B cell (primary cell): ENCODE data around the gene CHMP1A. TPM values are rescaled to one million over a fixed set of nuclear protein-coding genes. Genes with fewer than 3 reads are reported as not detected.

Experiments
- ATAC-seq: fragments of 200-7000 bp; cut with Tn5 transposase; one replicate; pipeline ENCODE4 v1.10.0; 2021; ENCODE audit warnings: low read depth, mild to moderate bottlenecking, moderate number of reproducible peaks, moderate library complexity
- CTCF ChIA-PET: fragments of 350-600 bp; sonication (Branson Sonifier 250); formaldehyde crosslinking; loops from one replicate; lab custom pipeline; 2021; ENCODE audit warnings: antibody characterized with exemption, inconsistent platforms; lab: Charles Lee
- POLR2A ChIA-PET: fragments of 350-600 bp; sonication (Branson Sonifier 250); formaldehyde crosslinking; loops from one replicate; lab custom pipeline; 2021; ENCODE audit warnings: antibody characterized with exemption; lab: Charles Lee
- DNase-seq: peaks from one replicate; pipeline ENCODE4 v3.0.0; 2013
- H2AFZ ChIP-seq: 2 replicates; pipeline ENCODE4 v1.6.1; 2012; ENCODE audit warnings: mild to moderate bottlenecking, low read depth, low read length; ENCODE audit not compliant: insufficient read depth, poor library complexity, severe bottlenecking
- H3K27ac ChIP-seq, 2 donors: 1 replicate in 1 of 2; 2 replicates in 1 of 2; pipeline ENCODE4 v1.5.1; 2012 to 2013; ENCODE audit warnings: low read length in 2 of 2, mild to moderate bottlenecking in 2 of 2, moderate library complexity in 1 of 2
- H3K27me3 ChIP-seq, 4 experiments: fragments of 200-600 bp in 1 of 4; sonication (generic) in 1 of 4; replicated peaks in 1 of 4; 1 replicate in 2 of 4; 2 replicates in 2 of 4; pipeline versions ENCODE4 v1.6.1 to v1.7.0; 2013 to 2016; ENCODE audit warnings: low read length in 3 of 4, mild to moderate bottlenecking in 2 of 4, mixed read lengths in 1 of 4, moderate library complexity in 1 of 4; ENCODE audit not compliant: insufficient read depth in 4 of 4, control insufficient read depth in 3 of 4; ENCODE audit errors: control extremely low read depth in 1 of 4
- H3K36me3 ChIP-seq, 2 experiments: replicated peaks in 1 of 2; 1 replicate in 1 of 2; 2 replicates in 1 of 2; pipeline versions ENCODE4 v1.6.1 to v1.7.1; 2013; ENCODE audit warnings: low read length in 1 of 2; ENCODE audit not compliant: insufficient read depth in 2 of 2, control insufficient read depth in 1 of 2; ENCODE audit errors: control extremely low read depth in 1 of 2, extremely low read depth in 1 of 2
- H3K4me1 ChIP-seq, 2 donors: fragments of 200-600 bp in 1 of 2; sonication (generic) in 1 of 2; 1 replicate in 1 of 2; 2 replicates in 1 of 2; pipeline versions ENCODE4 v1.5.1 to v1.6.1; 2013 to 2017; ENCODE audit warnings: low read length in 2 of 2; ENCODE audit not compliant: control insufficient read depth in 2 of 2, insufficient read depth in 2 of 2
- H3K4me2 ChIP-seq: replicated peaks from 2 replicates; pipeline ENCODE3; 2012; ENCODE audit warnings: mild to moderate bottlenecking, low read depth, low read length; ENCODE audit not compliant: poor library complexity, severe bottlenecking
- H3K4me3 ChIP-seq, 5 experiments: fragments of 200-600 bp in 1 of 5; sonication (generic) in 1 of 5; 1 replicate in 3 of 5; 2 replicates in 2 of 5; pipeline versions ENCODE4 v1.5.1 to v1.7.0; 2011 to 2016; ENCODE audit warnings: low read length in 4 of 5, mild to moderate bottlenecking in 4 of 5, low read depth in 2 of 5, control low read depth in 1 of 5, moderate library complexity in 1 of 5; ENCODE audit not compliant: insufficient read depth in 1 of 5; ENCODE audit errors: control extremely low read depth in 1 of 5, extremely low read depth in 1 of 5
- H3K79me2 ChIP-seq: fragments of 200-600 bp; sonication (generic); one replicate; pipeline ENCODE4 v1.6.0; 2016; ENCODE audit warnings: low read length; ENCODE audit not compliant: control insufficient read depth, insufficient read depth
- H3K9ac ChIP-seq: fragments of 200-600 bp; sonication (generic); 2 replicates; pipeline ENCODE4 v1.6.1; 2017; ENCODE audit warnings: mild to moderate bottlenecking, low read length, moderate library complexity
- H3K9me3 ChIP-seq, 3 donors: one replicate each; pipeline versions ENCODE4 v1.6.1 to v1.7.1; 2013; ENCODE audit warnings: low read length in 2 of 3; ENCODE audit not compliant: control insufficient read depth in 2 of 3, insufficient read depth in 1 of 3; ENCODE audit errors: control extremely low read depth in 1 of 3
- H4K20me1 ChIP-seq: 2 replicates; pipeline ENCODE4 v1.6.0; 2012; ENCODE audit warnings: mild to moderate bottlenecking, low read length; ENCODE audit not compliant: insufficient read depth, control insufficient read depth, poor library complexity, severe bottlenecking
- H3K27ac Mint-ChIP-seq: one replicate; pipeline ENCODE4 v1.8.0; 2021; ENCODE audit warnings: mixed read lengths
- H3K27me3 Mint-ChIP-seq: one replicate; pipeline ENCODE4 v1.8.0; 2021; ENCODE audit warnings: mixed read lengths
- H3K4me1 Mint-ChIP-seq: one replicate; pipeline ENCODE4 v1.8.0; 2021; ENCODE audit warnings: mixed read lengths
- H3K4me3 Mint-ChIP-seq: one replicate; pipeline ENCODE4 v1.8.0; 2021; ENCODE audit warnings: mixed read lengths
- H3K9me3 Mint-ChIP-seq: one replicate; pipeline ENCODE4 v1.8.0; 2022; ENCODE audit warnings: mixed read lengths; ENCODE audit not compliant: insufficient read depth
- CTCF ChIP-seq: fragments of 200-600 bp; IDR thresholded peaks from one replicate; pipeline ENCODE4 v1.8.0; 2022; ENCODE audit warnings: antibody characterized with exemption, mild to moderate bottlenecking
- EZH2 ChIP-seq: IDR thresholded peaks from 2 replicates; pipeline ENCODE4 v1.6.1; 2012; ENCODE audit warnings: borderline replicate concordance, low read depth, mild to moderate bottlenecking, moderate library complexity, low read length; ENCODE audit not compliant: insufficient read depth, poor library complexity, severe bottlenecking
- WGBS: methylation state at CpG from one replicate; pipeline ENCODE4 v1.1.5; 2013; ENCODE audit warnings: missing lambda C conversion rate; ENCODE audit not compliant: insufficient coverage; 5-methylcytosine and 5-hydroxymethylcytosine counted together
- intact Hi-C: fragments of 100-400 bp; cut with micrococcal nuclease; formaldehyde crosslinking; loops from one replicate; pipeline ENCODE4 v1.10.0; 2022
- polyA plus RNA-seq: library from polyadenylated mRNA; depleted of rRNA; stranded (reverse); fragments of >200 nt; gene quantifications from 2 replicates; pipeline ENCODE4 v1.2.3, GENCODE V29; 2012
- total RNA-seq, 2 donors: library from RNA; stranded (reverse); fragments of 120-200 nt in 1 of 2; gene quantifications; 1 replicate in 1 of 2; 2 replicates in 1 of 2; pipeline versions ENCODE4 v1.2.3 to v1.2.4, GENCODE V29; 2013 to 2022

The CHMP1A gene
- total and polyA plus RNA-seq, 2 donors (not counting 1 experiment from before 2014, with no cell fraction given): 80.4 to 88.1 TPM

- peak overlapping the region; percentile 91 for H3K27ac Mint-ChIP-seq
- Histone ChIP-seq H3K4me3 (peak overlapping the region; percentile 17 to 73 (median 68)), H3K79me2 (peaks cover 9% of the 10 kb centered on the region), H4K20me1 (peaks cover 41% of the 10 kb centered on the region), H3K27ac (peak overlapping the region; percentile 82 to 87), H3K36me3 (peaks cover 0 to 4% of the 10 kb centered on the region in 2 experiments), H3K9ac (peak overlapping the region; percentile 61), H3K9me3 (no peaks in the 10 kb centered on the region), H2AFZ (peak overlapping the region; percentile 94), H3K4me1 (peaks cover 21 to 31% of the 10 kb centered on the region in 2 donors), H3K27me3 (no peaks in the 10 kb centered on the region), H3K4me2 (peak overlapping the region; percentile 96)
- H3K27me3 Mint-ChIP-seq: no peaks in the 10 kb centered on the region
- 3% methylated on average over 73 of the region's 78 CpGs for WGBS
- peaks cover 21% of the 10 kb centered on the region for H3K4me1 Mint-ChIP-seq
- no peaks in the 10 kb centered on the region for H3K9me3 Mint-ChIP-seq
- DNase-seq (peak; percentile 81), ATAC-seq (peak; percentile 7)
- ChIA-PET POLR2A (interaction anchor here (0.7 to 1.8 kb wide), 7 partner anchors 14 to 212 kb away, joined by 3 to 13 read pairs (median 6); partner anchors contain the start of genes CDK10, CHMP1A, SPATA33 and TCF25), CTCF (interaction anchor here (0.5 to 3.8 kb wide), 20 partner anchors 10 to 495 kb away, joined by 3 to 36 read pairs (median 4); partner anchors contain the start of genes CDK10, CHMP1A, MC1R and SPATA33)
- H3K4me3 Mint-ChIP-seq: peak overlapping the region; percentile 85
- TF ChIP-seq CTCF: peak; percentile 60
- no peak for TF ChIP-seq EZH2
- intact Hi-C loops: loop anchor here (1.0 to 10.0 kb wide), 7 partner anchors 15 to 214 kb away; partner anchors contain the start of genes CDK10 and ZNF276
These were observed 43.3 kb upstream of the CHMP1A start for GRCh38 chr16:89700649-89701424.
